Fibroblast of skin of right quadriceps (primary cell): ENCODE measurements around the gene CHID1.
A peak's percentile ranks its signal among the peaks of the same experiment; 100 is the strongest.

Experiments used
- DNase-seq: peaks from one replicate; pipeline ENCODE4 v3.0.0-alpha.2; 2013

CHID1 gene

DNA sequence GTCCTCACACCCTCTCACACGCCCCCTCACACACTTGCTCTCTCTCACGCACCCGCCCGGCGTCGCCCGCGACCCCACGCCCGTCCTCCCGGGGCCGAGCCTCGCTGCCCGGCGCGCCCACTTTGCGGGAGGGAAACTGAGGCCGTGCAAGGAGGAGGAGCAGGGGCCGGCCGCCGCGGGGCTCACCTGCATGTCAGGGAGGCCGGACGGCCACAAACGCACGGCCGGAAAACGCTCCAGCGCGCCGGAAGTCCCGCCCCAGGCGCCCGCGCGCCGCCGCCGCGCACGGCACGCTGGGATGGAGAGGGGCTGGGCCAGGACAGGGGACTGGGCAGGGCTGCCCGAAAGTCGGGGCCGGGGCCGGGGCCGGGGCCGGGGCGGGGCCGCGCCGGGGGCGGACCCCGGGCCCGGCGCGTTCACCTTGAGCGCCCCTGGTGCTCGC, at the start of gene CHID1:
TSS of gene CHID1 (minus strand) at position 222 of the 442 bp plus-strand sequence. CDS start 5,994 bp downstream, outside the sequence.
- peak; percentile 79 for DNase-seq

DNA sequence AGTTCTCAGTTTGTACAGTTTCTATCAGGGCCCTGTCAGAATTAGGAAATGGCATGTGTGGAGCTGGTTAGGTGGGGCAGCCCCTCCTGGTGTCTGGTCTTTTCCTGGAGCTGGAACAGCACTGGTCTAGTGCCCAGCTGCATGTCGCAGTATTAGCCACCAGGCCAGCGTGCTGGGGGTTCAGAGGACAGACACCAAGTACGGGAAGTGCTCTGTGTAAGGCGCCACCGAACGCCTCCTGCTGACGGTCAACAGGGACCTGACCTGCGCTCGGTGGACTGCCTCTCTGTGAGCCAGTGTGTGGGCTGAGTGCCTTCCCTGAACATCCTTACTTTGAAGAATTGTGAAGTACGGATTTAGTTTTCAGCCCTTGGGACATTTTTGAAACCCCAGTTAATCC, 49.0 kb upstream of the CHID1 start:
- DNase-seq, result no peak

DNA sequence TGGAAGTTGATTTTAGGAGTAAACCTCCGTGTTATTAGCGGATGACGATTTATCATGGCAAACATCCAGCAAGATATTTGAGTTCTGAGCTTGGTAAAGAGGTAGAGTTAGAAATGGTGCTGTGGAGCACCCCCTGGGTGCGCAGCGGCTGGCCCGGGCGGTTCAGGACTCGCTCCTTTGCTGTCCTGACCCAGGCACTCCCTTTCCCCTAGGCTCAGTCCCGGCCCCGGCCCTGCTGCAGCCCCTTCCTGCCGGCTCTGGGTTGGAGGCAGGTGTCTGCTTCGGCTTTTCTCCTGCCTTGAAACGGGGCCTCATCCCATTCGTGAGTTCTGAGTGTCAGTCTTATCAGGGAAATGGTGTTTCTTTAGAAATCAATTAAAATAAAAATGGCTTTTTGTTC, 48.4 kb upstream of the CHID1 start:
- no peak for DNase-seq

DNA sequence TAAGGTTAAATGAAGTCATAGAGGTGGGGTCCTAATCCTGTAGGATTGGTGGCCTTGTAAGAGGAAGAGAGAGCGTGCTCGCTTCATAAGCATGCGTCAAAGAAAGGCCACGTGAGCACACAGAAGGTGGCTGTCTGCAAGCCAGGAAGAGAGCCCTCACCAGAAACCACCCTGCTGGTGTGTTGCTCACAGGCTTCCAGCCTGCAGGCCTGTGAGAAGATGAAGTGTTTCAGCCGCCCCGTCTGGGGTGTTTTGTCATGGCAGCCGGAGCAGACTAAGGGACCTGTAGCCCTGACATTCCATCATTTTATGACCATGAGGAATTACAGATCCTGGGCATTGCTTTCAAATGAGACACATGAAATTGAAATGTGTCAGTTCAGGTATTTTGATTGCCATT, 47.5 kb upstream of the CHID1 start:
- DNase-seq, result no peak

DNA sequence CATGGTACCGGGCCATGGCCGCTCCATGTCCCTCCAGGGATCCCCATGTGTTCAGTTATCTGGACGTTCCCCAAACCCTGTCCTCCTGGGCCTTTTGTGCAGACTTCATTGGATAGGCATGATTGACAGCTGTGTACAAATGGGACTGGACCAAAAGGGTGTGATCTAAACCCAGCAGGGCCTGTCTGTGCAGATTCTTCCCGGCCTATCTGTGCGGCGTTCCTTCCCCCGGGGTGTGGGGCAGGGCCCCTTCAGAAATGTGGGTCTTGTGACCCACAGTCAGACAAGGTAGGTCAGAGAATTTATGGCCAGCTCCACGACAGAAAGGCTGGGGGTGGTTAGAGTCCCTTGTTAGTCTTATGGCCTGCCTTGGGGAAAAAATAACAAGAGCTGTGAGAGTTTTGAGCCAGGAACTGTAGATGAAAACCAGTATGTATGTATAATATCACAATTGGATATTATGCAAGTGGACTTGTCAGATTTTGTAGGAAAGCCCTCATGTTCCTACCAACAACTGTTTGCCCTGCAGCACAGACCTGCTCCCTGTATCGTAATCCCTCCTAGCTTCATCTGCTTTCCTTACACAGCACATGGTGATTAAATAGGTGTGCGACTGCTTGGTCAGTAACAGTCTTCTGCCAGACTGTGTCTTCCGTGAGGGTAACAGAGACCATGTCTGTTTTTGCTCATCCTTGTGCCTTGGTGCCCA, 46.8 kb upstream of the CHID1 start:
- no peak for DNase-seq

DNA sequence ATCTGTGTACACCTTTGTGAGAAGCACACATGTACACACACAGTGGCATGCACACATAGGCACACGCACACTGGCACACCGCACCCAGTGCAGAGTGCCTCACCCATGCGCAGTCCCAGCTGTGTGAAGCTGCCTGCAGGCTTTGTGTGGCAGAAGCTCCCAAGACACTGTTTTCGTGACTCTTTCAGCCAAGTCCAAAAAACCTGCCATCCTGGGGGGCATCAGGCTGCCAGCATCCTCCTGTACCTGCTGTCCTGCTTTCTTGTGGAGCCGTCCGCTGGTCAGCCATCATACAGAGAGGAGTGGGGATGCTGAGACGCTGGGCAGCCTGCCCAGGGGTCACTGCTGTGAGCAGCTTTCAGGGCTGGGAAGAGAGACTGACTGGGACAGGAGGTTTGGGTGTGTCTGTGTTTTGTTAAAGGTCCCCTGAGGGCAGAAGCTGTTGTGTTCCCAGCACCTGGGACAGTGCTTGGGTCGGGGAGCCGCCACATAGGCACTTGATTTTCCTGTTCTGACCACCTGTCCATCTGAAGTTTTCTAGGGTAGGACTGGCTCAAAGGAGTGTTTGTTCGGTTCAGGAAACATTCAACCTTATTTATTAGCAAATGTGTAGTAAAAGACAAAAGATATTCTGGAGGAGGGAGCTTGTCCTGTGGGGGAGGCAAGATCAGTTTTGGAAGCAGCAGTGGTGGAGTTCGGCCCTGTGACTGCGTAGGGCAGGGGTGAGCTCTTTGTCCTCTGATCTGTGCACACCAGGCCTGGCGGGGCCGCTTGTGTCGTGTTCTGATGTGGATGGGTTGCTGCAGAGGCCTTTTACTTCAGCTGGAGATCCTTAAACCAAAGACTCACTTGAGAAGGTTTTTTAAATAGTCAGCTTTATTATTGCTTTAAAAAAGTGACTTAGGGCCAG, 44.8 kb upstream of the CHID1 start:
- no peak for DNase-seq

DNA sequence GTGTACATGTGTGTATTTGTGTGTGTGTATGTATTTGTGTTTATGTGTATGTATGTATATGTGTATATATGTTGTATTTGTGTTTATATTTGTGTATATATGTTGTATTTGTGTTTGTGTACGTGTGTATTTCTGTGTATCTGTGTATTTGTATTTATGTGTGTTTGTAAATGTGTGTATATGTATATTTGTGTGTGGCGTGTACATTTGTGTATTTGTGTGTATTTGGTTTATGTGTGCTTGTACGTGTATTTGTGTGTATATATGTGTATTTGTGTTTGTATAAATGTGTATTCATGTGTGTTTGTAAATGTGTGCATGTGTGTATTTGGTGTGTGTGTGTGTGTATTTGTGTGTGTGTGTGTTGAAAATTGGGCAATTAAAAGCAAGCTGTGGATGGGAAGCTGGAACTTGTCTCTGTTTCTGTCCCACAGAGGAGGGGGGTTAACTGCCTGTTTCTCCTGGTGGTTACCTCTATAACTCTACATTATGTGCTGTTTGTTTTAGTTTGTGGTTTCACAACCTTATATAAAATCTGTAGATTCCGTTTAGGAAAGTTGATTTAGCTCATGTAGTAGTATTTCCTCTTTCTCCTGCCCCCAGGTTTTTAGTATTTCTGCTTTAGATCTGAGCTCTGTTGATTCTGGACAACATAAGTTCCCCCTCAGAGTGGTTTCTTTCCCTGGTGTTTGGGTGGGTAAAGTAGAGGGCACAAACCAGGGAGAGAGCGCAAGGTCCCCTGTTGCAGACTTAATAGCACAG, 44.0 kb upstream of the CHID1 start:
- DNase-seq, result no peak

DNA sequence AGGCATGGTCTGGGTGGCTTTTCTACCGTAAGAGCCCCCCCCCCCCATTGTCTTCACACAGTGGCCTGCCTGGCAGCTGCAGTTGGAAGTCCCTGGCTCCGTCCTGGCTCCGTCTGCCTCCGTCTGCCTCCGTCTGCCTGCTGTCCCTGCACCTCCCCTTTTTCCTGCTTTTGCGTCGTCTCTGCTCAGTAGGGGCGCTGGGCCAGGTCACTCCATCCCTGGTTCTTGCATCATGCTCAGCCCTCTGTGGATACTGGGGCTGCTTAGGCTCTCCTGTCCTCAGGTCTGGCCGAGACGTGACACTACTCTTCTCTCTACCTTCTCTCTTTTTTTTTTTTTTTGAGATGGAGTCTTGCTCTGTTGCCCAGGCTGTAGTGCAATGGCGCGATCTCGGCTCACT, 42.9 kb upstream of the CHID1 start:
- no peak for DNase-seq

DNA sequence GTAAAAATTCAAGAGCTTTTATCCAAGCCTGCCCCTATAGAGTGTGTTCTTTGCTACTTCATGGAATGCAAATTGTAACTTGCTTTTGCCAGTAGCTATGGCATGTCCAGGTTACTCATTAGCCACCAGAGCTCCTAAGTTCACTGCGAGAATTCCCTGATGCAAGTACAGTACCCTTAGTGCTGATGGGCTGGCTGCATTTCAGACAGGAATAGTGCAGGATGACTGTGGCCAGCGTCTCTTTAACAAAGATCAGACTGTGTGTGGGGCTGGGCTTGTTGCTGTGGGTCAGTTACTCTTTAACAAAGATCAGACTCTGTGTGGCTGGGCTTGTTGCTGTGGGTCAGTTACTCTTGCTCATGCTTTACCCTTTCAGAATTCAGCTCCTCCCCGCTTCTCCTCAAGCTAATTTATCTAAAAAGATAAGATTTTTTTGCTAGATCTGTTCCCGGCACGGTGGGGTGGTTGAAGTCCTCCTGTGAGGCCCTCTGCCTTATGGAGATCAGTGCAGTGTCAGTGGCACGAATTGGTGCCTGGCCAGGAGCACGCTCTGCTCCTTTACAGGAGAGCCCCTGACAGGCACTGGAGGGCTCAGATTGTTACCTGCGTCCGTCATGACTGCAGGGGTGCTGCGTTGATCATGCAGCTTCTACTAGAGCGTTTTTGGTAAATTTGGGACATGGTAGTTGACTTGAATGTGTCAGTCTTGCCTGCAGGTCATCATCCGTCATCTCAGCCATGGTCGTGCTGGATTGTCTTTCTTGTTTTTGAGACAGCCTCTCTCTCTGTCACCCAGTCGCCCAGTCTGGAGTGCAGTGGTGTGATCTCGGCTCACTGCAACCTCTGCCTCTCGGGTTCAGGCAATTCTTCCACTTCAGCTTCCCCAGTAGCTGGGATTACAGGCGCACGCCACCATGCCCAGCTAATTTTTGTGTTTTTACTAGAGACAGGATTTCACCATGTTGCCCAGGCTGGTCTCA, 42.1 kb upstream of the CHID1 start:
- no peak for DNase-seq

DNA sequence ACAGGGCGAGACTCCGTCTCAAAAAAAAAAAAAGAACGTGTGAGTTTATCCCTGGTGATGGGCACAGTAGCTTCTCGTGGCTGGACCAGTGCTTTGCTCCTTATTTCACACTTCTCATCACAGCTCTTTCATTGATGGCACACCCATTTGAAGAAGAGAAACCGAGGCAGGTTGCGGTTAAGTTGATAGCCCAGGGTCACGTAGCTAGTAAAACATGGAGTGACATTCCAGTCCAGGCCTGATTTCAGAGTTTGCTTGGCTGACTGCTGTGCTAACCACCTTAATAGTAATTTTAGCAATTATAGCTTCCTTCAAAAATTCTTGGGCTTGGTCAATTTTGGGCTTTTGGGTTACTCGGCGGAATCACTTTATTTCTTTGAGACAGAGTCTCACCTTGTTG, 40.9 kb upstream of the CHID1 start:
- no peak for DNase-seq

DNA sequence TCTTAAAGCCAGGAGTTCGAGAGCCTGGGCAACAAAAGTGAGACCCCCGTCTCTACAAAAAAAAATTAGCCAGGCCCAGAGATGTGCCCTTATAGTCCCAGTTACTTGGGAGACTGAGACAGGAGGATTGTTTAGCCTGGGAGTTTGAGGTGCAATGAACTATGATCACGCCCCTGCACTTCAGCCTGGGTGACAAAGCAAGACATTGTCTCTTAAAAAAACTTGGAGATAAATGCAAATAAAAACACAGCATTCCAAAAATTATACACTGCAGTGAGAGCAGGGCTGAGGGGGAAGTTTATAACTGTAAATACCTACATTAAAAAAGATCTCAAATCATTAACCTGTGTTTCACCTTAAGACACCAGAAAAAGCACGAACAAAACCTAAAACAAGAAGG, 37.1 kb upstream of the CHID1 start:
- DNase-seq, result no peak

DNA sequence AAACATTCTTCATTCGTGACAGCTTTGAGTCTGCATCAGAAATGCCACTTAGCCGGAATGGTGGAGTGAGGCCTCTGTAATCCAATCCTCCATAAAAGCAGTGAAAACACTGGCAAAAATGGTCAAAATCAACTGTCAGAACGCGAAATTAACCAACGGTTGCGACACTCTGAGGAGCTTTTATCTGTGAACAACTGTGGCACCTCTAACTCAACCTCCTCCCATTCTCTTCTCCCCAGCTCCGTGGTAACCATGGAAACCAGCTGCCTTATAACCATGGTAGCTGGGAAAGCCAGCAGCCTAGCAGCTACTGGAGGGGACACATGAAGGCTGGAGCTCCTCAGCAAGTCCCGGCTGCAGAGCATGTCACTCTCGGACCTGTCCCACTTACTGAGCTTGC, 35.4 kb upstream of the CHID1 start:
- DNase-seq, result no peak

DNA sequence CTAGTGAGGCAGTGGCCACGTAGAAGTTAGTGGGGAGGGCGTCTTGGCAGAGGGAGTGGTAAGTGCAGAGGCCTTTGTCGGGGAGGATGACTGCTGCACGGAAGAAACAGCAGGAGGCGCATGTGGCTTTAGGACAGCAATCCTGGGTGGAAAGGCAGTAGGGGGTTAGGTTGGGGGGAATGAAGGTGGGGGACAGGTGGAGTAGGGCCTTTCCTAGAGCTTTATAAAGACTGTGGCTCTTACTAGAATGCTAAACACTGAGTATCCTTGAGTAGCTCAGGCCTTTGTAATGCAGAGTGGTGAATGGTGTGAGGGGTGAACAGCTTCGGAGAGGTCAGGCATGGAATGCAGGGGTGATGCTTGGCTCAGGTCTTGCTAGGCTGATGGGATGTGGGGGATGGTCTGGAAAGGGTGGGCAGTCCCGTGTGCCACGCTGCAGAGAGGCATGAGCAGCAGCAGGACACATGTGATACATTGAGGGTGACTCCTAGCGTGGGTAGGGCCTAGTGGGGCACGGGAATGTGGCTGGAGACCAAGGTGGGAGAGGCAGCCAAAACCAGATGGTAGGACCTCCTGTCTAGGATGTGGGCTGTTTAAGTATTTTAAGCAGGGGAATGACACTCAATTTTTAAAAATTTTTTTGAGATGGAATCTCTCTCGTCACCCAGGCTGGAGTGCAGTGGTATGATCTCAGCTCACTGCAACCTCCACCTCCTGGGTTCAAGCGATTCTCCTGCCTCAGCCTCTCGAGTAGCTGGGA, 34.3 kb upstream of the CHID1 start:
- no peak for DNase-seq

DNA sequence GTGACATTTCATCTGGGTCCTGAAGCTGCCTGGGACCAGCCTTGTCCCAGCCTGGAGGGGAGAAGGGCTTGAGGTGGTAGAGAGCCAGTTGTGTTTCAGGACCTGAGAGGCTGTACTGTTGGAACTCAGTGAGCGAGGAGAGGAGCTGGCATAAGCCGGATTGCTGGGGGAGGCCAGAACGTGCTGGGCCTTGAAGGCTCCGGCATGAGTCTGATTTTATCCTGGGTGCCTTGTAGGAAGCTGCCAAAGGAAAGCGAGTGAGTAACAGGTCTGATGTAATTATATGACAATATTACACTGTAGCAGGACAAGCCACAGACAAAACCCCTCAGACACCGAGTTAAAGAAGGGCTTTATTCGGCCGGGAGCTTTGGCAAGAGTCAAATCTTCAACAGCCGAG, 32.2 kb upstream of the CHID1 start:
- DNase-seq, result peak; percentile 74

DNA sequence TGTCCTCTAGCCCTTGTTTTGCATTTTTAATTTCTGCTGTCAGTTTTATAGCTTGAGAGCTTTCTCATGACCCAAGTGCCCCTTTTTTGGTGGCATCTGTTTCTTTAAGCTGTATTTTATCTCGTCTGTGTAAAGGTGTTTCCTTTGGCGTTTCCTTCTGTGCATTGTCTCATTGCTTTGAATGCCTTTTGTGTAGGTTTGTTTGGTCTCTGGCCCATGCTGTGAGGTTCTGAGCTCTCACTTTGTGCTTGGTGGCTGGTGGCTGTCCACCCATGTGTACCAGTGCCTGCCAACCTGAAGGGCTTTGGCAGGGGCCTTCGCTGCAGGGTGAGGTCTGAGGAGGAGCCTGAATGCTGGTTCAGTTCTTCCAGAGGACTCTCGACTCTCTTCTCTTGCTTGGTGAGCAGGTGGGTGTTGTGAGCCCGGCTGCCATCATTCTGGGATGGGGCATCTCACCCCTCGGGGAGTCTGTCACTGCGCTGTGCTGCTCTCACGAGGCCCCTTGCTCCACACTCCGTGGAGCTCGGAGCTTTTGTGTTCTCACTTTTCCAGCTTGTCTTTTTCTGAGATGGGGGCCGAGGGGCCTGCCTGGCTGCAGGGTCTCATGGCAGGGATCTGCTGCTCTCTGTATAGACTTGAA, 30.0 kb upstream of the CHID1 start:
- DNase-seq, result no peak

DNA sequence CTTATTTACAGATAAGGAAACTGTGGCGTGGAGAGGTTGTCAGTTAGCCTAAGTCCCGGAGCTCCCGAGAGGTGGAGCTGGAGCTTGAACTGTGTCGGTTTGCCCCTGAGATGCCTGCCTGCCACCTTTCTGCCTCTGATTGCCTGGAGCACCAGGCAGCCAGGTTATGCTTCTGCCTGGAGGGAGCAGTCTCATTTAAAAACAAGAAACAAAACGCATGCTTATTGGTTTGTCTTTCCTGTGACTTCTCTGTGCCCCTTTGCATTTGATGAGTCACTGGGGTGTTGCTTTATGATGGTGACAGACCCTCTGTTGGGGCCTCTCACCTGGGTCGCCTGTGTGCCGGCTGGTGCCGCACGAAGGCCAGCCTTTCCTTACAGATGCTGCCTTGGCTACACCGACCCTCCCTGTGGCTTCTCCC, 27.2 kb upstream of the CHID1 start:
- DNase-seq, result no peak

DNA sequence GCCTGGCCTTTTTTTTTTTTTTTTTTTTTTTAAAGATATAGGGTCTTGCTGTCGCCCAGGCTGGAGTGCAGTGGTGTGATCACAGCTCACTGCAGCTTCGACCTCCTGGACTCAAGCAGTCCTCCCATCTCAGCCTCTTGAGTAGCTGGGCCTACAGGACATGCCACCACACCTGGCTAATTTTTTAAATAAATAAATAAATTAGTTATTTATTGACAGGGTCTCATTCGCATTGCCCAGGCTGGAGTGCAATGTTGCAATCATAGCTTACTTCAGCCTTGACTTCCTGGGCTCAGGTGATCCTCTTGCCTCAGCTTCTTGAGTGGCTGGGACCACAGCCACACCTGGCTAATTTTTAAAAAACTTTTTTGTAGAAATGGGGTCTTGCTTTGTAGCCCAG, 25.6 kb upstream of the CHID1 start:
- no peak for DNase-seq

DNA sequence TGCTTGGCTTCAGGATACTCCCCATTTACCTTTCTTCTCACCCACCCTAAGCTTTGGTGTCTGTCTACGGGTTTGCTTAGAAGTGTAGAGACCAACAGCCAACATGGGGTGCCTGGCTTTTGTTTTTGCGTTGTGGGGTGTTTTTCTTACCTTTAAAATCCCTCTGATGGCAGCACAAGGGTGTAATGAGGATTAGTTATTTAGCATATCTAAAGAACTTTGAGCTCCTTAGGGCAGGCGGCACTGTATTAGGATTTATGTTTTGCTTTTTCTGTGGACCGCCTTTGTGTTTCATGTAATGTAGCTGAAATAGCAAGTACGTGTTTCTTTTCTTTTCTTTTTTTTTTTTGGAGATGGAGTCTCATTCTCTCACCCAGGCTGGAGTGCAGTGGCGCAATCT, 23.9 kb upstream of the CHID1 start:
- no peak for DNase-seq

DNA sequence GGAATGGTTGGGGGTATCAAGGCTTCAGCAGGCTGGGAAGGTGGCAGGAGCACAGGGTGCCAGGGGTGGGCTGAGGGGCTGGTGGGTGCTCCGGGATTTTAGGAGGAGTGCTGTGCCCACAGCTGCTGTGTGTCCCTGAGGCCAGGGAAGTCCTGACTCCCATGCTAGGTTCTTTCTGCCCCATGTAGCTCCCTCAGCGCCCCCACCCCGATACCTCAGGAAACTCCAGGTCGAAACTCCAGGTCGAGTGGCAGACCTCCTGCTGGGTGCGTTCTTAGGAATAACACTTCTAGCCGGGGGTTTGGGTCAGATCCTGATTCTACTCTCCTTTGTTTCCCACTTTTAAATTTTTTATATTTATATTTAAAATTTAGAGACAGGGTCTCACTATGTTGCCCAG, 23.3 kb upstream of the CHID1 start:
- DNase-seq, result no peak

DNA sequence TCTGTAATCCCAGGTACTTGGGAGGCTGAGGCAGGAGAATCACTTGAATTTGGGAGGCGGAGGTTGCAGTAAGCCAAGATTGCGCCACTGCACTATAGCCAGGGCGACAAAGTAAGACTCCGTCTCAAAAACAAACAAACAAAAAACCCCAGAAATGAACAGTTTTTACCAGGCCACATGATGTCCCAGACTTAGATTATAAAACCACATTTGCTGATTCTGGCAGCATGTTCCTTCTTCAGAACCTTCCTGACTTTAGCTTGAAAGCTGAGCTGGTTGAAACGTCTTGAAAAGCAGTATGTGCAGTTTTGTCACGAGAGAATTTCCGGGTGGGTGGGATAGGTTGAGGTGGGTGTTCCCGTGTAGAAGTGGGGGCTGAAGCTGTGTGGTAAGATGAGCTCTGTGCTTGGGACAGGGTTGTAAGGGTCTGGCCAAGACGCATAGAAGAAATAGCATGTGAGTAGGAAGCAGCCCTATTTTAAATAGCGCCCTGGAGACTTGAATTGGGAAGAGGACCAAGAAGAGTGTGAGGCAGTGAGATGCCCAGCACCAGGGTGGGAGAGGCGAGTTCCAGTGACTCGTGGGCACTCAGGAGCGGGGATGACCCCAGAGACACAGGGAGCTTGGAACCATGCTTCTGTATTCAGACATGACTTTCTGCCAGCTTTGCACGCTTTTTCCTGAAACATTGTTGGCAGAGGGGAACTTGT, 22.7 kb upstream of the CHID1 start:
- no peak for DNase-seq
